Stimulated activated CD4-positive, alpha-beta T cell treated with anti-CD3 and anti-CD28 coated beads, Interleukin-2, amount 100 ng/mL, for 48 hours (primary cell): Measurements from ENCODE around the gene CDK4.
A peak's percentile ranks its signal among the peaks of the same experiment; 100 is the strongest.

Experiments
- DNase-seq, 2 donors: peaks; one replicate each; pipeline ENCODE4 v3.0.0-alpha.2; 2020

Gene CDK4

GRCh38 chr12:57755454-57756372, 3.6 kb upstream of the CDK4 start:
- DNase-seq, result peak in 1 of 2 donors; percentile 18

GRCh38 chr12:57755194-57755453, 3.0 kb upstream of the CDK4 start:
- DNase-seq, result no peak

DNA sequence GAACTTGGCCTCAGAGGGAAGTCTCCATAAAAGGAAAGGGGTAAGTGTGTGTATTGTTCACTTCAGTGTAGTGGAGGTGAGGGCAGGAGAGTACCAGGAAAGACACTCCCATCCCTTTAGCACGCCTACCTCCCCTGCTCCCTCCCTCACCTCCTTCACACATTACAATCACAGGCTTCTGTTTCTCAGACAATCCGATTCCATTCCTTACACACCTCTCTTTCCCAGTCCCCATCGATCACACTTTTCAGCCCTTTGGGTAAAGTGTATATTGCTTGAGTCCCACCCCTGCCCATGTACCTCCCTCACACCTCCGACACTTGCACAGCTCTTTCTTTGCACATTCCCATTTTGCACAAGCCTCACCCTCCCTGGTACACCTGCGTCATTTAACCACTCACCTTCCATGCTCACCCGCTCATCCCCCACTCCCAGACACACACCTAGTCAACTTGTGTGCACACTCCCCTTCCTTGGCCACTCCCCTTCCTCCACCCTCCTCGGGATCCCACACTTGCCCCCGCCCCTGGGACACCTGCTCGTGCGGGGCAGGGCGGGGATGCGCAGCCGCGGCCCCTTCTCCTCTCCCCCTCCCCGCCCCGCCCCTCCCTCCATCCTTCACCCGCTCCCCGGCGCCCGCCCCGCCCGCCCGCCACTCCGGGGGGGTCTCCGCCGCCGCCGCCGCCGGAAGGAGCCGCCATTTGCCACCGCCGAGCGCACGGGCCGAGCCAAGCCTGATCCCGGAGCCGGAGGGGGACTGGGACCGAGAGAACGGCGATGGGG, 2.5 kb upstream of the CDK4 start, which contains the start of gene MARCHF9:
Gene MARCHF9 (plus strand): TSS at position 693 of the 783 bp plus-strand sequence. CDS start 426 bp downstream, outside the sequence.
- peak; percentile 75 to 76 for DNase-seq

DNA sequence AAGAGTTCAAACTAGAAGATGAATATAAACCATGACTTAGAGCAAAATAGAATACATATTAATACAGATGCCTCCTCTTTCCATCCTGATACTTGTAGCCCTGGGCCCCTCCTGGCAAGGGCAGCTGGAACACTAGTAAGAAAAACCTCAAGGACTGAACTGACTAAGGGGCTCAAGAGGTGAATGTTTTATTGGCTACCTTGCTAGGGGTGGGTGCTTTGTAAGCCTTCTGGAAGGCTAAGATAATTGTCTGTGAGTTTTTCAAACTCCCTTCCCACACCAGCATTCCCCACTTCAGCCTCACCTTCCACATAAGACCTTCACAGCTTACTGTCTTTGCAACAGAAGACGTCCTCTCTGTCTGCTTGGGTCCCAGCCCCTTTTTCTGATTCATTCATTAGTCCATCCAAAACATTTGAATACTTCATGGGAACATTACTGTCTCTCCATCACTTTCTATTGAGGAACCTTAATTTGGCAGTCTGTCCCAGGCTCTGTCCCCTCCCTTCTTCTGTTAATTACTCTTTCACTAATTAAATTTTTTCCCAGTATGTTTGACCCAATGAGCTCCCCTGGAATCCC, 1.7 kb upstream of the CDK4 start:
- no peak for DNase-seq

- DNase-seq, result no peak
Measured at GRCh38 chr12:57752668-57753000, 524 bp upstream of the CDK4 start.

DNA sequence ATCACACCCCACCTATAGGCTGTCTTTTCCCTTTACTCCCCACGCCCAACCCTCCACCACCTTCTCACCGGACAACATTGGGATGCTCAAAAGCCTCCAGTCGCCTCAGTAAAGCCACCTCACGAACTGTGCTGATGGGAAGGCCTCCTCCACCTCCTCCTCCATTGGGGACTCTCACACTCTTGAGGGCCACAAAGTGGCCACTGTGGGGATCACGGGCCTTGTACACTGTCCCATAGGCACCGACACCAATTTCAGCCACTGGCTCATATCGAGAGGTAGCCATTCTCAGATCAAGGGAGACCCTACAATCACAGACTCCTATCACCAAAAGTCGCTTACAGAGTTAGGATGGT, 700 bp downstream of the CDK4 start:
- DNase-seq, result no peak

DNA sequence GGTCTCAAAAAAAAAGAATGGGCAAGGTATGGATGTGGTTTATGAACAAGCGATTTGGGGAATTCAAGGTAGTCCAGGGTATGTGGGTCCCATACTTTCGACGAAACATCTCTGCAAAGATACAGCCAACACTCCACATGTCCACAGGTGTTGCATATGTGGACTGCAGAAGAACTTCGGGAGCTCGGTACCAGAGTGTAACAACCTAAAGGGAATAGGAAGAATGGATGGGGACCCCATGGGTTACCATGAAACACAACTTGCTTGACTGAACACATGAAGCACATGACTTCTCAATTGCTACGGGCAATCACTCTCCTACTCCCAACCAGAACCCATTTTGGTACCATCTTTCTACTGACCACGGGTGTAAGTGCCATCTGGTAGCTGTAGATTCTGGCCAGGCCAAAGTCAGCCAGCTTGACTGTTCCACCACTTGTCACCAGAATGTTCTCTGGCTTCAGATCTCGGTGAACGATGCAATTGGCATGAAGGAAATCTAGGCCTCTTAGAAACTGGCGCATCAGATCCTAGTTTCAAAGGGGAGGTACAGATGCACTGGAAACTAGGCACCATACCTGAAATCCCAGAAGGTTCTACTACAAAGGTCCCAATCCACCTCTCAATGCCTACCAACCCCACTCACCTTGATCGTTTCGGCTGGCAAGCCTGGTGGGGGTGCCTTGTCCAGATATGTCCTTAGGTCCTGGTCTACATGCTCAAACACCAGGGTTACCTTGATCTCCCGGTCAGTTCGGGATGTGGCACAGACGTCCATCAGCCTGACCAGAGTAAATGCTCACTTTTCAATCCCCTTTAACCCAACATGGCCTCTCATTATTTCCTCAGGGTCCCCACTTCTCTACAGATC, 1.3 kb downstream of the CDK4 start:
- no peak for DNase-seq

GRCh38 chr12:57749061-57749460, 3.0 kb downstream of the CDK4 start:
- no peak for DNase-seq

- no peak for DNase-seq
Measured at GRCh38 chr12:57746025-57746424, 6.1 kb downstream of the CDK4 start.

DNA sequence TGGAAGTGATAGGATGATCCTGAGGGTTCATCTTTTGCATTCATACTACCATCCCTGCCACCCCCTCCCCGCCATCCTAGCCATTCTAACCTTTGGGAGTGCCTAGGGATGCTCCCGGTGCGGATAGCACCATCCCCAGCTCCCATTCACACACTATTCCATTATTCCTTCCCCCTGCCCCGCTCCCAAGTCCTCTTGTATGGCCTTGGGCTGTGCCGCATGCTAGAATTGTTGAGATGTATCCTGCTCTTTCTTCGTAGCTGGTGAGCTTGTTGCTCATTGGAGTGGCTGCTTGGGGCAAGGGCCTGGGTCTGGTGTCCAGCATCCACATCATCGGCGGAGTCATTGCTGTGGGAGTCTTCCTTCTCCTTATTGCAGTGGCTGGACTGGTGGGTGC, 6.6 kb downstream of the CDK4 start:
- DNase-seq, result no peak

DNA sequence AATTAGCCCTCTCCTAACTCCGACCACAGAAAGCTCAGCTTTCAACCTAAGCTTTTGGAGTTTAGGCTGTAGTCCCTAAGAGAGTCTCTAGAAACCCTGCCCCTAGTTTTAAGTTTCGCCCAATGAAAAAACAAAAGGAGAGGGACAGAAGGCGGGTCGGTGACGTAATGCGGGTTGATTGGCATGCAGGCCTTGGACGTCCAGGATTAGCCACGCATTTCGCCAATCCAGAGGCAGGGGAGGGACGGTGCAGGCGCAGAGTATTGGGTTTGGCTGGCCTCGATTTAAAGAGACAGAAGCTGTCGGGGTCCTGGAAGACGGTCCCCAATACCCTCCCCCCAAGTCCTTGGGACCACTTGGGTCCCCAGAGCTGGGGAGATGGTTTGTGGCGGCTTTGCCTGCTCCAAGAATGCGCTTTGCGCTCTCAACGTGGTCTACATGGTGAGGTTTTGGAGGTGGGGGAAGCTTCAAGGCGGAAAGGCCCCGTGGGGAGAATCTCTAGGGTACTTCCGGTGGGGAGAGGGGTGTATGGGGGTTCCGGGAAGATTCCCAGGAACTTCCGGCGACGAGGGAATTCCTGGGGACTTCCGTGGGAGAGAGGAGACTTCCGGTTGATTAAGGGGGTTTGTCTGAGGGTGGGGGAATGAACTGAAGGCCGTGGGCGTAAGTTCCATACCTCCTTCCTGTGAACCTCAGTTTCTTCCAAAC, 7.2 kb downstream of the CDK4 start, which contains the start of gene TSPAN31:
Gene TSPAN31 (plus strand): TSS at position 263 of the 708 bp plus-strand sequence. CDS start 116 bp downstream, at position 379.
- peak; percentile 89 to 91 for DNase-seq

GRCh38 chr12:57744194-57744776, 7.8 kb downstream of the CDK4 start:
- DNase-seq, result peak; percentile 68 to 74

GRCh38 chr12:57743769-57744168, 8.3 kb downstream of the CDK4 start:
- no peak for DNase-seq

- DNase-seq, result peak; percentile 66 to 73
Measured at GRCh38 chr12:57741844-57742738, 10.0 kb downstream of the CDK4 start.

GRCh38 chr12:57741413-57741789, 10.7 kb downstream of the CDK4 start:
- DNase-seq, result no peak

- DNase-seq, result peak; percentile 56 to 57
Measured at GRCh38 chr12:57740656-57741412, 11.3 kb downstream of the CDK4 start.

DNA sequence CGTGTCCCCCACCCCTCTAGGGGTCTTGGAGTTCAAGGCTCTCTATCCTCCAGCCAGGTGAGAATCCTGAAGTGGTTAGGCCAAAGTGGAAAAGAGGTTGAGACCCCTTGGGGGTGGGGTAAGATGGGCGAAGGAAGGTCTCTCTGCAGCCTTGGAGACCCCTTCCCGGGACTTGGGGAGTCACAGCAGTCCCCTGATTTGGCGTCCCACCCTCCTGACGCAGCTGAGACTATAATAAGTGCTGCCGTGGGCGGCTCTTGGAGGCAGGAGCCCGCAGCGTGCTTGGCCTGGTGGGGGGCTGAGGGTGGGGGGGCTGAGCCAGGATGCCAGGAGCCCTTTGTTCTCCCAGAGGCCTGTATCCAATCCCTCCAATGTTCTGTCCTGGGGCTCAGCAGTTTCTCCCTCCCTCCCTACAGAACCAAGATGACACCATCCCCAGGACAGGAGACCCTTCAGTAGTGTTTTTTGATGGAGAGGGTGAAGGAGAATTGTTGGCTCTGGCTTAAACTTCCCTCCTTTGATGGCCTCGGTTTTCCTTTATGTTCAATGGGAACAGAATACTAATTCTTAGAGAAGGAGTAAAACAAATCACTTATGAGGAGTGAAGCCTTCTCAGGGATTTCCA, 12.1 kb downstream of the CDK4 start:
- no peak for DNase-seq

GRCh38 chr12:57739387-57739786, 12.7 kb downstream of the CDK4 start:
- no peak for DNase-seq

DNA sequence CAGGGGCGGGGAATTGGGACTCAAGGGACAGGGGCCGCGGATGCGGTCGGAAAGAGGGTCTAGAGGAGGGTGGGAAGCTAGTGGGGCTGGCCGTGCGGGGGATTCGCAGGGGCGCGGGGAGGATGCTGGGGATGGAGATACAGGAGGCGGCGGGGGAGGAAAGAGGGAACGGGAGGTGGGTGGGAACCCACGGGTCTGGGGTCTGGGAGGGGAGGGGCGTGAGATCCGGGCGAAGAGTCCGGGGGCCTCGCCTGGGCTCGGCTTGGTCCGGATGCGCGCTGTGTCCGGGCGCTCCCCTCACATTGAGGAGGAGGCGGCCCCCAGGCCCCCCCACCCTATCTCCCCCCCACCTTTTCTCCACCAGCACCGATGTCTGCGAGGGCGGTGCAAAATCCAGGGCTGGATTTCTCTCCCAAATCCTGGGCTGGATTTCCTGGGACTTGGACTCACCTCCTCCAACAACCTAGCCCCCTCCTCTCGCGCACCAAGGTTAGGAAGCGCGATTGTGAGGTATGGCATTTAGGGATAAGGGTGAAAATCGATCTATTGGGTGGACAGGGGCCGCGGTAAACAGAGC, 13.4 kb downstream of the CDK4 start, which contains the start of gene AGAP2:
Gene AGAP2 (minus strand): TSS at position 82 of the 577 bp plus-strand sequence. CDS start 496 bp downstream, outside the sequence.
- no peak for DNase-seq
